IPS DF 4.7 (cell line): Measurements from ENCODE around the gene SLC43A3.

Source experiments
- DNase-seq: peaks from one replicate; pipeline ENCODE4 v3.0.0-alpha.2; 2013; ENCODE audit warnings: low spot score; ENCODE audit errors: extremely low read depth

The SLC43A3 gene

DNA sequence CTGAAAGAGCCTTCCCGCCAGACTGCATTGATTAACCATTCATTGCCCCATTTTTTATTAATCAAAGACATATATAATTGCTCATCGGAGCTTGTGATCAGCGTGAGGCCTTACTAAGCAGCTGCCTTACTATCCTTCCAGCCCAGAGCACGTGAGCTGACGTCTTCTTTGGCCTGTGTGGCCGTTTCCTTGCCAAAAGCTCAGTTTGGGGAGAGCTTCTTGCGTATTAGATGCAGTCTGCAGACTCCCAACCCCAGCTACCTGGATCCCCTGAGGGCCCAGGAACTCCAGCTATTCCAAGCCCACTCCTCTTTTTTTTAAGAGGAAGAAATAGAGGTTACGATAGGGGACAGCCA lies 784 bp upstream of the SLC43A3 start:
- no peak for DNase-seq

DNA sequence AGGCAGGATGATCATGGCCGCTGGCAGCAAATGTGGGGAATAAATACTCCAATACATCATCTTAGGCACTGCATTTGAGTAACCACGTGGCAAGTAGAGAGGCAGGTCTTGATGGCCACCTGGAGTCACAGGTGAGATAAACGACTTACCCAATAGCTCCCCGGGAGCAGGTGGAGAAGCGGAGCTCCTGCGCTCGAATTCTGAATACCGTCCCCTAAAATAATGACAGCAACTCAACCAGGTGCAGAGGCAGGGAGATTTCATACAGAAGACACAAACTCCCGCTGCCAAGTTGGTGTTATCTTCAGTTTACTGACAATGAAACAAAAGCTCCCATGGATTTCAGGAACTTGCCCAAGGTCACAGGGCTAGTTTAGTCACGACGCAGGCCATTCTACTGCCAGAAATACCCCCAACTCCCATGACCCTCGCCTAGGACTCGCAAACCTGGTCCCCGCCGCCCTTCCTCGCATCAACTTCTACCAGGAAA lies 437 bp downstream of the SLC43A3 start:
- no peak for DNase-seq

DNA sequence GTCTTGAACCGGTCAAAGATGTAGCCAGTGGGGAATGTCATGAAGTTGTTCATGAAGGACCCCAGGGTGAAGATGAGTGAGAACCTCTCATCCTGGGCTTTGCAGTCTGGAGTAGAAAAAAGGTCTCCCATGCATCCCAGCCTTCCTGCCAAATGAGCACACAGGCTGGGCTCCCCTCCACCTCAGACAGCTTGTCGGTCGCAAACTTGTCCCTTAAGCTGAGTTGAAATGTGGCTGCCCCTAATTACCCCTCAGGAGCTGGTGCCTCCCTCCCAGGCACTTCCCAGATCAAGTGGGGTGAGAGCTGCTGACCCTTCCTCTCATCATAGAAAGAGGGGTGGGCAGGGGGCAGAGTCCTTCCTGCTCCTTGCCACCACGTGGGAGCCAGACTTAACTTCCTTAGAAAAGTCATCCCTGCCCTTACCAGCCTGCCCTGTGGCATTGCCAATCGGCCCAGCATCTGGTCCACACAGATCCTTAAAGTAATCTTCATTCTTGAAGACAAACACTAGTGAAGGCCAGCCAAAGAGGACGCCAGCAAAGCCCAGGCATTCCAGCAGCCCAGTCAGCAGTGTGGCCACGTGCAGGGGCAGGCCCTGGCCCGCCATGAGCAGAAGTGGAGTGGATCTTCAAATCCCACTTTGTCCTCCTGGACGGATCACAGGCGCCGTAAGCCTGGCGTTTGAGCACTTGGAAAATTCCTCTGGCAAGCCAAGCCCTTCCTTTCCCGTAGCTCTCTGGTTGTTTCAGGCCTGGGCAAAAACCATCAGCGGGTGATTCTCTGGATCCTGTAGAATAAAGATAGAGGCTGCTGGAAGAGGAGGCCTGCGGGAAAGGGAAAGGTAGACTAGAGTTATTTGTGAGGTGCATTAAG lies 1.1 kb downstream of the SLC43A3 start:
- DNase-seq = no peak

DNA sequence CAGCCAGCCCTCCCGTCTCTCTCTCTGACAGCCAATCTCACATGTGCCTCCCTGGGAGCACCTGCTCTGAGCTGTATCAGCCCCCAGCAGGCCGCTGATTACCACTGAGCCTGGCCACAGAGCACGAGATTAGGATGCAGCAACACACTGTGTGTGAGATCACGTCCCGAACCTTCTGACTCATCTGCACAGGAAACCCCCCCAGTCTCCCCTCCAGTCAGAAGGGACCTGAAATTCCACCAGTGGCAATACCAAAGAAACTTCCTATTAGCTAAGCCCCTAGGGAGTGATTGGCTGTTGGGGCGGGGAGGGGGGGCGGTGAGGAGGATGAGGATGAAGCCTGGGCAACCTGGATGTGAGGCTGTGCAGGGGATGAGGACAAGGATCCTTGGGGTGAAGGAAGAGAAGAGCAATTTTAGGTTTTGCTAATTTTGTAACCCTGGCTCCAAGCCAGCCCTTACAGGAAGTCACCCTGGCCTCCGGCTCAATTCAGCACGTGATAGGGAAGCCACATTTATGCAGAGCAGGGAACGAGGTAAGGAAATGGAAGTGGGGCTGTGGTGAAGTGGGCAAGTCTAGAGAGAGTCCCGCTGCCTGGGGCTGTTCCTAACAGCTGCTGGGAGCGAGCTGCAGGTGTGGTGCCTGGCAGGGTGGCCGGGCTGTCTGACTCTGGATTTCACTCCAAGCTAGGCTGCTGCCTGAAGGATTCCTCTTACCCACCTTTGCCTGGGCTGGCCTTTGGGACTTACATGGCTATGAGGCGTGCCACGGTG lies 1.9 kb downstream of the SLC43A3 start:
- no peak for DNase-seq

DNA sequence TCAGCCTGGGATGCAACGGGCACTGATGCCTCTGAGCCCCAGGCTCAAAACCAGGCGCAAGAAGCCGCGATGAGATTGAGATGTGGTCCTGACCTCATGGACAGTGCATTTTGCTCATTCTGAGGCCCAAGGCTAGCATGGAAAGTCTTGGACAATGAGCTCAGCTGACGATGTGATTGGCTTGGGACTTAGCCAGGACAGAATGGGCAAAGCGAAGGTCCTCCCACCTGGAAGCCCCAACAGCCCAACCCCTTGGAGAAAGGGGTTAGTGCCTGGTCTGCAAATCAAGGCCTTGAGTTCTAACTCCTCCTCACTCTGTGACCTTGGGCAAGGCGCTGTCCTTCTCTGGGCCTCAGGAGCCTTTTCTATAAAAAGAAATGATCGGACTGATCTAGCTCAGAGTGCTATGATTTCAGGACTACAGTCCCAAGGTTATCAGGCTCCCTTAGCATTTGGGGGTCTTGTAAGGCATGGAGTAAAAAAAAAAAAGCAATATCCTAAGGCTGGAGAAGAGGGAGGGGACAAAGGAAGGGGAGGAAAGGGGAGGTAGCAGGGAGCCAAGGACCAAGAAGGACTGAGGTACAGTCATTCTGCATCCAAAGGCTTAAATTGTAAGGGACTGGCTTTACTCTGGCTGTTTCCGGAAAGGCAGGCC lies 2.7 kb downstream of the SLC43A3 start:
- no peak for DNase-seq

DNA sequence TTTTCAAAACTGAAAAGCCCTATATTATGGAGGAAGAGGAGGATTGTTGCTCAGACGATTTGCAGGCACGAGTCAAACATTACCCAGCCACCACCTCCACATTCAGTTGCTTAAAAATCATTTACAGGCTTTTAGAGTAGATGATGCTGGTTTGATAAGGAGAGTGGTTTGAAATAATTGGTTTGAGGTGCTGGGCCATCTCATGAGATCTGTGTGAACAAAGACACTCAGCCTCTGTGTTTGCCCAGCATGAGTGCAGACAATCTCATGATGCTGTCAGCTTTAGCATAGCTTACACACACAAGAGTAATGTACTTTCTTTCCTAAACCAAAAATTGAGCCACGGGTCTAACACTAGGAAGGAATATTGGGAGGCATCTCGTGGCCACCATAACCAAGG lies 4.3 kb downstream of the SLC43A3 start:
- DNase-seq = no peak

DNA sequence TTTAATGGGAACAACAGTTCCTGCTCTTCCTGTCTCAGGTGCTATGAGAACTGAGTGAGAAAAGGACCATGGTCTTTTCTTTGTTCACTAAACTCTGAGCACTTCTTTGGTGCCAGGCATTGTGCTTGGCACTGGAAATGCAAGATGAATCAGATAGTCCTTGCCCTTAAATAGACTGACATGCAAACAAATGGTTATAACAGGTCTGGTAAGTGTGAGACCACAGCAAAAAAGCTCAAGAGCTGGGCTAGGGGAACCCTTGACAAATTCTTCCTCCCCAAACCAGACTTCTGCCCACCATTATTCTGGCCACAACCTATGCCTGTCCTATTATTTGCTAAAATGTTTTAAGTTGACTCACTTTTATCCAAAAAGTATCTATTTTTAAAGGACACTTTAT lies 5.1 kb downstream of the SLC43A3 start:
- no peak for DNase-seq

DNA sequence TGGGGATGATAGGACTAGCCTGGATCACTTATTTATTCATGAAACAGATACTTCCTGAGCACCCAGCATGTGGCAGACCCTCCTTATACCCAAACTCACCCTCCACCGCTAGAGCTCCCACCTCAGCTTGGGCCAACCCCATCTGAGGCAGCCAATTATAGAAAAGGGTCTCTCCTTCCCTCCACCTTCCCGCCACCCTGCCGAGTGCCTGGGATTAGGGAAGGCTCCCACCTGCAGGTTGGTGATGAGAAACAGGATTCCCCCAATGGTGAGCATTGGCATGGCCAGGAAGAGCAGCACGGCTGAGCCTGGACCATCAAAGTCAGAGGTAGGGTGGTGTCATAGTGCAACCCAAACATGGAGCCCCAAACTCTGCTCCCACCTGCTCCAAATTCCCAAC lies 5.9 kb downstream of the SLC43A3 start:
- DNase-seq = no peak

DNA sequence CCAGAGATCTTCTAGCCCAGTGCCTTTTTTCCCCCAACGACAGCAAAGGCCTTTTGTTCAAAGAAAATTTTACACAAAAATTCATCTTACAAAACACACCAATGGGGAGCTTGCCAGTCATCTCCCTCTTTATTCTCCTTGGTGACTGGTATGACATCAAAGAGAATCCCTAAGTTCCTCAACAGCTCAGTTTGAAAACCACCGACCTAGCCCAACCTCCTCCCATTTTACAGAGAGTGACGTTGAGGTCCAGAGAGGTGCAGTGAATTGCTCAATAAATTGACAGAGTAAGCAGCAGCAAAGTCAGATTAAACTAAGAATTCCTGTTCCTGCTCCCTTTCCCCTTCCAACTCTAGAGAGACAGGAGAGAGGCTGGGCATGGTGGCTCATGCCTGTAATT lies 7.8 kb downstream of the SLC43A3 start:
- no peak for DNase-seq

DNA sequence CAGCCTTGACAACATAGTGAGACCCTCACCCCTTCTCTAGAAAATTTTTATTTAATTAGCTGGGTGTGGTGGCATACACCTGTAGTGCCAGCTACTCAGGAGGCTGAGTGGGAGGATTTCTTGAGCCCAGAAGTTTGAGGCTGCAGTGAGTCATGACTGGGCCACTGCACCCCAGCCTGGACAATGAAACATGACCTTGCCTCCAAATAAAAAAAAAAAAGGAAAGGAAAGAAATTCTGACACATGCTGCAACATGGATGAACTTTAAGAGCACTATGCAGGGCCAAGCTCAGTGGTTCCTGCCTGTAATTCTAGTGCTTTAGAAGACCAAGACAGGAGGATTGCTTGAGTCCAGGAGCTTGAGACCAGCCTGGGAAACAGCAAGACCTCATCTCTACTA lies 8.8 kb downstream of the SLC43A3 start:
- DNase-seq = no peak

DNA sequence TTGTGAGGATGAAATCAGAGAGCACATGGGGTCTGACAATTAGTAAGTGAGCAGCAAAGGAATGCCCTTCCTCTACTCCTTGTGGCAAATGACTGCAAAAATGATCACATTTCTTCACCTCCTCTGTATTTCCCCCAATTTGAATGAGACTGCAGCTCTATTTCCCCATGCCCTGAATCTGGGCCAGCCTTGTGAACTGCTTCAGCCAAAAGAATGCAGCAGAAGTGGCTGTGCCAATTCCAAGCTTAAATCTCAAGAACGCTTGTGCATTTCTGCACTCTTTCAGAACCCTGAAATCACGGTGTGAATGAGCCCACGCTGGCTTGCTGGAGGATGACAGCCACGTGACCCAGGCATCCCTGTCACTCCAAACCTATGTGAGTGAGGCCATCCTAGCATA lies 9.9 kb downstream of the SLC43A3 start:
- no peak for DNase-seq

DNA sequence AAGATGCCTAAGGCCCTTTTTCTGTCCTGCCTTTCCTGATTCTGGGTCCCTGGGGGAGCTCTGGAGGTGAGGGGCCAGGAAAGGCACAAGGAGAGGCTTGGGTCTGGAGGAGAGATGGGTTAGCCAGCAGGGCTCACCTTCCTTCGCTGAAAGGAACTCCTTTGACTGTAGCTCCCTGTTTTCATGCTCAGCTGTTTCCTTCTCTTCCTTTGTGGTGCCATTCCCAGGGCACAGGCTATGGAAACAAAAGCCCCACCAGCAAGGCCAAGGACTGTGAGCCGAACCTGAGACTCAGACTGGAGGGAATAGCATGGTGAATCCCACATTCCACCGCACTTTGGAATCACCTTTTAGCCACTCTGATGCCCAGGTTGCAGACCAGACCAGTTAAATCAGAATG lies 10.5 kb downstream of the SLC43A3 start:
- no peak for DNase-seq

DNA sequence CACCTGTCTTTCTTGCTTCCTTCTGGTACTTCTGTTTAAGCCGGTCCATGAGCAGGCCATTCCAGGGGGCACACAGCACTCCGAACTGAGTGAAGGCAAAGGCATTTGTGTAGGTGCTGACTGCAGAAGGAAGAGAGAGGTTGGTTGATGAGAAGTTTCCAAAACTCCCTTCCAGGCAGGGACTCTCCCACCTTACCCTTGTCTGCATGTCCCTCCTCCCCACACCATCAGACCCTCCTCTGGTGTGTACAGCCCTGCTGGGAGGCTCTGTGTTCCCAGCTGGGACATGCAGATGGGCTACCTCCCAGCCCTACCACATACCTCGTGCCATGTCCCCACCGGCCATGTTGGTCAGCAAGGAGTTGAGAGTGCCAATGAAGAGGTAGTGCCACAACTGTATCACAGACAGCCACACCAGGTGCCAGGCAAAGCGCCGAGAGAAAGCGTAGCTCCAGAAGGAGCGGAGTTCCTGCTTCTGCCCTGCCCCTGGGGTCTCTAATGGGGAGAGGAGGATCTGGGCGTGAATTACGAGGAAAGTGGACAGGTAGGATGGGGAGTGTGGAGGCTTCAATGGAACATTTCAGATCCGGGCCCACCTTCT lies 12.2 kb downstream of the SLC43A3 start:
- no peak for DNase-seq

DNA sequence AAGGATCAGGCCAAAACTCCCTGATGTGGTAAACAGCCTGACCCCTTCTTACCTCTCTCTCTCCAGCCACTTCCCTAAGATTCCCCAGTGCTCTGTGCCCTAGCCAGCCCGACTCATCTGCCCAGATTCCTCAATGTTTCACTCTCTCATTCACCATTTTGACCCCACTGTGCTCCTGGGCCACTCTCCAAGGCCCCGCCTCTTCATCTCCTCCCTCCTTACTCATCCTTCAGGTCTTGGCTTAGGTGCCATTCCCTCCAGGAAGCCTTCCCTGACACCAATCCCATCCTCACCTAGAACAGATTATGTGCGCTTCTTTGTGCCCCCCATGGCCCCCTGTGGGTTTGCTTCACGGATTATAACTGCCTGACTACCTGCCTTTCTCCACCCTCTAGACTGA lies 13.2 kb downstream of the SLC43A3 start:
- no peak for DNase-seq

DNA sequence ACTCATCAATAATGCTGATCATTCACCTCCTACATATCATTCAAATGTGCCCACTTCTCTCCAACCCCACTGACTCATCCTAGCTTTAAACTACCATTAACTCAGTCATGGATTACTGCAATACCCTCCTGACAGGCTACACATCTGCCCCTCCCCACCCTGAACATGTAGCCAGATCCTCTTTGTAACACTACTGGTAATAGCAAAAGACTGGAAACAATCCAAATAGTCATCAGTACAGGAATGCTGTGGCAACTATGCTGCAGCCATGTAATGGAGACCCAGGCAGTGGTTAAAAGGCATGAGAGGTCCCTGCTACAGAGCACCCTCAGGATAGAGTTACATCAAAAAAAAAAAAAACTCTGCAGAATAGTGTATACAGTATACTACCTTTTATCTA lies 16.6 kb downstream of the SLC43A3 start:
- DNase-seq = no peak

DNA sequence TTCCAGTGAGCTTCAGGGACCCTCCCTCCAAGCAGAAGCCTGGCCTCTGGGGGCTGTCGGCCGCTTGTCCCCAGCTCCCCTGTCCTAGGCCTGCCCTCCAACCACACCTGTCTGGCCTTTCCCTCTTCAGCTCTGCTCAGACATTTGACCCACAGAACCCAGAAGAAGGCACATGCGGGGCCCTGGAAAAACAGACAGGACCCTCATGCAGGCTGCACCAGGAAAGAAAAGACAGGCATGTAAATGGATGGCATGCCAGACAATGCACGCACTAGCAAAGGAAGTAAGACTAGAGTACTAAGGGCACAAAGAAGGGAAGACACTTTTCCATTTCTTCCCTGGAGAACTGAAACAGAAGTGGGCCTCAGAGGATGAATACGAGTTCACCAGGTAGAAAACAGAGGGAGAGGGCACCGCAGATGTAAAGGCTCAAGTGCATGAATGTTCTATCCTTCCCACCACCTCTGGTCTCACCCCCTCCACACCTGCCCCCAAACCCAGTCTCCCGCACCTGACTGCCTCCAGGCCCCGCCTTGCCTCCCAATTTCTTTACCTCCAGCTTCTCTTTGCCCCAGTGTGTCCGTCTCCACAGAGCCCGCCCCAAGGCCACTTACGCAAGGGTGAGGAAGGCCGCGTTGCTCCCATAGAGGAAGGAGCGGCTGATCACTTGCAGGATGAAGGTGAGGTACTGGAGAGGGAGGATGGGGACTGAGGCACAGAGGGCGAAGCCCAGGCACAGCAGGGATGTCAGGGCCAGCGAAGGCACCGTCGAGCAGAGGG lies 17.4 kb downstream of the SLC43A3 start:
- no peak for DNase-seq

DNA sequence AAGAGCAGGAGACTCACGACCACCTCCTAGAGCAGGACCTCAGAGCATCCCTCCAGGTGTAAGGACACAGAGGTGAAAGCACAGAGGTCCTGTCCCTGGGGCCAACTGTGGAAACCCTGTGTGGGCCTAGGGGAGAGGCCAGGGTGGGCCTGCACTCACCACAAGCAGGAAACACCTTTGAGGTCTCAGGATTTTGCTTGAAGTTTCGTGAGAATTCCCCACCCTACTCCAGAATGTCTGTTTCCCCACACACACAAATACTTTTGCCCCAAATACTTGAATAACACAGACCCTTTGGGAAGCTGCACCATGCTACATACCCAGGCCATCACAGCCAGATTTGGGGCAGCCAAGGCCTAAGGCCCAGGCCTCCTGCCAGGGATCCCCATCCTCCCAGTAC lies 18.1 kb downstream of the SLC43A3 start:
- no peak for DNase-seq

DNA sequence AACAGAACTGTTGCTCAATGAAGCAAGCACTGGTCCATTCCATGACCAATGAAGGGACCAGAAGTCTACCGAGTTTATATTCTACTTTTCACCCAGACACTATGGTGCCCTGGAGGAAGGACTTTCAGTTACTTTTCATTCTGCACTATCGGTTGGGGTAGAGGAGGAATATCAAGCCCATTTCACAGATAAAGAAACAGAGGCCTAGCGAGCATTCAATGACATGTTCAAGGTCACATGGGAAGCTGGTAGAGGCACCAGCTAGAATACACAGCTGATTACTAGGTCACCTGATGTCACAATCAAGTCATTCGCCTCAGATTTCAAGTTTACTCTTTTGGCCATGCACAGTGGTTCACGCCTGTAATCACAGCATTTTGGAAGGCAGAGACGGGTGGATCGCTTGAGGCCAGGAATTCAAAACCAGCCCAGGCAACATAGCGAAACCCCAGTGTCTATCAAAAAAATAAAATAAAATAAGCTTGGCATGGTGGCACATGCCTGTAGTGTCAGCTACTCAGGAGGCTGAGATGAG lies 18.9 kb downstream of the SLC43A3 start:
- no peak for DNase-seq

DNA sequence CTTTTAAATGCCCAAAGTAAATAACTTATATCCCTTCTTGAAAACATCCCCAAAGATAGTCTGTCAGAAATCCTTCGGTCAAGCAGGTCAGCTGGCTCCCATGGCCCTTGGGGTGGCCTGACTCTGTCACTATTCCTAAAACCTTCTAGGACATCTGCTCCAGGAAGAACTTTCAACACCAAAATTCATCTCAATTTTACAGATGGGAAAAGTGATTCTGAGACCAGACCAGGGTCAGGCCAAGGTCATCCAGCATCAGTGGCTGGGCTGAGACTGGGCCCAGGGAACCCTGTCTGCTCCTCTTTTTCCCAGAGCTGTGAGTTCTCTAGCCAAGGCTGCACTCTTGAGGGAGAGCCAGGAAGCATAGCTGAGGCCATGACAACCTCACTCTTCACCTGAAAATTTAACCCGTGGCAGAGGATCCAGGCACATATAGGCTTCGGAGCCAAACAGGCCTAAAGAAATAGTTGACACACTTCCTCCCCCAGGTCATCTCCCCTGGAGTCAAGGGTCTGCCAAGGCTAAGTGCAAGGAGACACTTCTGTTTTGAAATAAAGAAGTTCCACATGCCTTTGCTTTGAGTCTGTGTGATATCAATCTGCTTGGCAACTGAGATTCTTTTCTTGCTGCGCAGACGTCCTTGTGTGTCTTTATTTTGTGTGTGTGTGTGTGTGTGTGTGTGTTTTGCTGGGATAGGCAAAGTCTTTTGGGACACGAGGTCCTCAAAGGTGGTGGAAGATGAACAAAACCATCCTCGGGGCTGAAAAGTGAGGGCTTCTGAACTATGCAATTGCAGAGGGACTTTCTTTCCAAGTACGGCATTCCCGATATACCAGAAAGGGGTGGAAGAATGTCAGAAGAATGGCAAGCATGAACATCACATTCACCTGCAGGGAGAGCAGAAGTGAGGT lies 19.7 kb downstream of the SLC43A3 start:
- DNase-seq = no peak
